ENCODE measurements around the gene SLC22A7.

- TF ChIP-seq EP300 (IDR thresholded peaks at IDR 0.05) (no peak), CTCF (IDR thresholded peaks at IDR 0.05) (no peak)
Observed at GRCh38 chr6:43297644-43298564, at the start of gene SLC22A7.

Data from sigmoid colon (tissue), 4 donors.